MM.1S (cell line): ENCODE results near the gene OR2T27.

Experiments
- DNase-seq: peaks from one replicate; pipeline ENCODE4 v3.0.0-alpha.2; 2015
- H2AFZ ChIP-seq: fragments of 300-600 bp; sonication (generic); 2 replicates; pipeline ENCODE4 v1.6.0; 2016; ENCODE audit warnings: antibody characterized with exemption, low read length
- H3F3A ChIP-seq: fragments of 300-600 bp; sonication (generic); 2 replicates; pipeline ENCODE4 v1.6.1; 2016; ENCODE audit warnings: mild to moderate bottlenecking, antibody characterized with exemption, low read length, moderate library complexity, mixed read lengths; ENCODE audit not compliant: insufficient read depth
- H3K27ac ChIP-seq: fragments of 300-600 bp; sonication (generic); 2 replicates; pipeline ENCODE4 v1.5.1; 2016; ENCODE audit warnings: mild to moderate bottlenecking, low read length
- H3K27me3 ChIP-seq: fragments of 300-600 bp; sonication (generic); replicated peaks from 2 replicates; pipeline ENCODE4 v1.6.0; 2016; ENCODE audit warnings: low read length; ENCODE audit not compliant: insufficient read depth
- H3K36me3 ChIP-seq: fragments of 300-600 bp; sonication (generic); replicated peaks from 2 replicates; pipeline ENCODE4 v1.6.1; 2016; ENCODE audit warnings: mild to moderate bottlenecking, low read length, mixed read lengths; ENCODE audit not compliant: insufficient read depth
- H3K4me1 ChIP-seq: fragments of 300-600 bp; sonication (generic); 2 replicates; pipeline ENCODE4 v1.6.1; 2016; ENCODE audit warnings: low read length, mixed read lengths
- H3K4me2 ChIP-seq: fragments of 300-600 bp; sonication (generic); 2 replicates; pipeline ENCODE4 v1.6.0; 2016; ENCODE audit warnings: low read depth, low read length
- H3K4me3 ChIP-seq: fragments of 300-600 bp; sonication (generic); 2 replicates; pipeline ENCODE4 v1.5.1; 2016; ENCODE audit warnings: low read length, mixed read lengths
- H3K79me2 ChIP-seq: fragments of 300-600 bp; sonication (generic); 2 replicates; pipeline ENCODE4 v1.6.1; 2016; ENCODE audit warnings: mixed run types, low read length, mixed read lengths
- H3K9ac ChIP-seq: fragments of 300-600 bp; sonication (generic); 2 replicates; pipeline ENCODE4 v1.6.1; 2016; ENCODE audit warnings: low read length, mixed read lengths
- H3K9me2 ChIP-seq: fragments of 300-600 bp; sonication (generic); replicated peaks from 2 replicates; pipeline ENCODE4 v1.6.1; 2016; ENCODE audit warnings: mild to moderate bottlenecking, low read length, mixed read lengths; ENCODE audit not compliant: insufficient read depth
- H3K9me3 ChIP-seq: fragments of 300-600 bp; sonication (generic); replicated peaks from 2 replicates; pipeline ENCODE4 v1.6.1; 2016; ENCODE audit warnings: mild to moderate bottlenecking, low read length, mixed read lengths; ENCODE audit not compliant: insufficient read depth
- H4K20me1 ChIP-seq: fragments of 300-600 bp; sonication (generic); 2 replicates; pipeline ENCODE4 v1.6.1; 2016; ENCODE audit warnings: mild to moderate bottlenecking, low read length, moderate library complexity, mixed read lengths; ENCODE audit not compliant: insufficient read depth
- CTCF ChIP-seq: fragments of 300-600 bp; sonication (generic); IDR thresholded peaks from 2 replicates; pipeline ENCODE4 v1.5.1; 2016; ENCODE audit warnings: antibody characterized with exemption, low read length, mixed read lengths
- EZH2 ChIP-seq: fragments of 300-600 bp; sonication (generic); optimal IDR thresholded peaks from 2 replicates; pipeline ENCODE3; 2017; ENCODE audit warnings: low read depth, mild to moderate bottlenecking, antibody characterized with exemption, low read length, mixed read lengths
- EZH2phosphoT487 ChIP-seq: fragments of 300-600 bp; sonication (generic); IDR thresholded peaks from 2 replicates; pipeline ENCODE4 v1.6.1; 2018; ENCODE audit warnings: antibody characterized with exemption, low read length

OR2T27 gene

GRCh38 chr1:248696261-248696660, 40.9 kb upstream of the OR2T27 start:
- Histone ChIP-seq H3K4me2 (no peak overlapping the region), H2AFZ (no peak overlapping the region), H3K36me3 (no peaks in the 10 kb centered on the region), H4K20me1 (no peaks in the 10 kb centered on the region), H3K9ac (no peak overlapping the region), H3K27ac (no peak overlapping the region), H3K27me3 (no peaks in the 10 kb centered on the region), H3K4me3 (no peak overlapping the region), H3K9me2 (no peaks in the 10 kb centered on the region), H3K79me2 (no peaks in the 10 kb centered on the region), H3K4me1 (no peaks in the 10 kb centered on the region), H3F3A (no peaks in the 10 kb centered on the region), H3K9me3 (no peaks in the 10 kb centered on the region)
- peak; percentile 56 for DNase-seq
- TF ChIP-seq EZH2phosphoT487 (no peak), CTCF (peak; percentile 46)

GRCh38 chr1:248695451-248696132, 40.3 kb upstream of the OR2T27 start:
- H2AFZ ChIP-seq, result no peak overlapping the region
- H4K20me1 ChIP-seq, result no peaks in the 10 kb centered on the region
- H3K36me3 ChIP-seq, result no peaks in the 10 kb centered on the region
- H3K27me3 ChIP-seq, result no peaks in the 10 kb centered on the region
- DNase-seq, result no peak
- H3K27ac ChIP-seq, result no peak overlapping the region
- no peaks in the 10 kb centered on the region for H3K9me2 ChIP-seq
- no peak overlapping the region for H3K4me3 ChIP-seq
- H3K9me3 ChIP-seq, result no peaks in the 10 kb centered on the region
- no peaks in the 10 kb centered on the region for H3K4me1 ChIP-seq
- no peaks in the 10 kb centered on the region for H3K79me2 ChIP-seq
- TF ChIP-seq EZH2phosphoT487, result no peak
- TF ChIP-seq CTCF, result no peak
- no peak for TF ChIP-seq EZH2
- H3K4me2 ChIP-seq, result no peak overlapping the region
- H3K9ac ChIP-seq, result no peak overlapping the region
- H3F3A ChIP-seq, result no peaks in the 10 kb centered on the region

DNA sequence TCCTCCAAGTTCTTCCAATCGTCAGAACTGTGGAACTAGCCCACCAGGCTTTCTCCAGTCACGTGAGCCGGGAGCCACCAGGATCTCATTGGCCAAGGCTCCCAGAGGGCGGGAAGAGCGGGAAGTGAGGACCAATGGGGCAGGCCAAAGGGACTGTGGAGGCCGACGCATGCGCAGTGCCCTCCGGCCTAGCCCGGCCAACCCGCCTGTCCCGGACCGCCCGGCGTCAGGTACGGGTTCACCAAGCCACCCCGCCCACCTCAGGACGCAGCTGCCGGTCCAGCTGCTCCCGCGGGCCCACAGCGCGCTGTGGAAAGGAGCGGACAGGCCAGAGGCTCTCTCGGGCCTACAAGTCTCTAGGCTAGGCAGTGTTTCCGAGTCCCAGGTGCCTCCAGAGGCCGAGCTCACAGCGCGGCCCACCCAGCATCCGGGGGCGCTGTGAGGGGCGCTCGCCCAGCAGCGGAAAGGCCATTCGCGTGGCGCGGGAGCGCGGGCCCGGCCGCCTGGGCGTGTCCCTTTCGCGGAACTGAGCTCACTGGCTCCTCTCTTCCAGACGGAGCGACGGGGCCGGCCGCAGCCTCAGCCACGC, 36.3 kb upstream of the OR2T27 start:
- Histone ChIP-seq H3K4me3 (no peak overlapping the region), H3K36me3 (no peaks in the 10 kb centered on the region), H3K9me2 (no peaks in the 10 kb centered on the region), H3F3A (no peaks in the 10 kb centered on the region), H3K27ac (no peak overlapping the region), H3K27me3 (no peaks in the 10 kb centered on the region), H2AFZ (no peak overlapping the region), H3K4me2 (no peak overlapping the region), H4K20me1 (no peaks in the 10 kb centered on the region), H3K9me3 (no peaks in the 10 kb centered on the region), H3K9ac (no peak overlapping the region), H3K4me1 (no peaks in the 10 kb centered on the region), H3K79me2 (no peaks in the 10 kb centered on the region)
- no peak for TF ChIP-seq CTCF
- no peak for TF ChIP-seq EZH2phosphoT487
- TF ChIP-seq EZH2, result no peak
- no peak for DNase-seq
